PFSK-1 (cell line): Measurements from ENCODE around the gene VOPP1.

Experiments used
- POLR2AphosphoS5 ChIP-seq: IDR thresholded peaks from 2 replicates; pipeline ENCODE4 v1.6.1; 2012; ENCODE audit warnings: low read depth, mild to moderate bottlenecking, control low read depth, low read length, moderate library complexity
- REST ChIP-seq, 2 experiments: IDR thresholded peaks; 2 replicates each; pipeline versions ENCODE4 v1.6.1 to v1.8.0; 2011 to 2012; ENCODE audit warnings: low read depth in 2 of 2, low read length in 2 of 2, control low read depth in 1 of 2, inconsistent platforms in 1 of 2, mild to moderate bottlenecking in 1 of 2, moderate library complexity in 1 of 2; ENCODE audit not compliant: insufficient read depth in 1 of 2
- SIN3A ChIP-seq: IDR thresholded peaks from 2 replicates; pipeline ENCODE4 v1.6.1; 2012; ENCODE audit warnings: mild to moderate bottlenecking, low read length, moderate library complexity, borderline replicate concordance; ENCODE audit not compliant: insufficient read depth
- TAF1 ChIP-seq: IDR thresholded peaks from 2 replicates; pipeline ENCODE4 v1.6.1; 2012; ENCODE audit warnings: low read length, control low read depth, borderline replicate concordance; ENCODE audit not compliant: insufficient read depth

GRCh38 chr7:55431898-55432297 lies 140.4 kb downstream of the VOPP1 start:
- no peak for TF ChIP-seq POLR2AphosphoS5
- no peak for TF ChIP-seq SIN3A
- no peak for TF ChIP-seq TAF1
- no peak for TF ChIP-seq REST (IDR thresholded peaks at IDR 0.05; ENCODE audit: insufficient read depth in 1 of 2, low read depth in 2 of 2, low read length in 2 of 2)
